ENCODE measurements around the gene PEX6. TPM values are rescaled to one million over a fixed set of nuclear protein-coding genes. Genes with fewer than 3 reads are reported as not detected.

The PEX6 gene
- total and polyA plus RNA-seq, 2 of the 13 experiments (the other 11 are each of a cell fraction or from before 2014, with no cell fraction given) = 5.1 to 6.7 TPM

DNA sequence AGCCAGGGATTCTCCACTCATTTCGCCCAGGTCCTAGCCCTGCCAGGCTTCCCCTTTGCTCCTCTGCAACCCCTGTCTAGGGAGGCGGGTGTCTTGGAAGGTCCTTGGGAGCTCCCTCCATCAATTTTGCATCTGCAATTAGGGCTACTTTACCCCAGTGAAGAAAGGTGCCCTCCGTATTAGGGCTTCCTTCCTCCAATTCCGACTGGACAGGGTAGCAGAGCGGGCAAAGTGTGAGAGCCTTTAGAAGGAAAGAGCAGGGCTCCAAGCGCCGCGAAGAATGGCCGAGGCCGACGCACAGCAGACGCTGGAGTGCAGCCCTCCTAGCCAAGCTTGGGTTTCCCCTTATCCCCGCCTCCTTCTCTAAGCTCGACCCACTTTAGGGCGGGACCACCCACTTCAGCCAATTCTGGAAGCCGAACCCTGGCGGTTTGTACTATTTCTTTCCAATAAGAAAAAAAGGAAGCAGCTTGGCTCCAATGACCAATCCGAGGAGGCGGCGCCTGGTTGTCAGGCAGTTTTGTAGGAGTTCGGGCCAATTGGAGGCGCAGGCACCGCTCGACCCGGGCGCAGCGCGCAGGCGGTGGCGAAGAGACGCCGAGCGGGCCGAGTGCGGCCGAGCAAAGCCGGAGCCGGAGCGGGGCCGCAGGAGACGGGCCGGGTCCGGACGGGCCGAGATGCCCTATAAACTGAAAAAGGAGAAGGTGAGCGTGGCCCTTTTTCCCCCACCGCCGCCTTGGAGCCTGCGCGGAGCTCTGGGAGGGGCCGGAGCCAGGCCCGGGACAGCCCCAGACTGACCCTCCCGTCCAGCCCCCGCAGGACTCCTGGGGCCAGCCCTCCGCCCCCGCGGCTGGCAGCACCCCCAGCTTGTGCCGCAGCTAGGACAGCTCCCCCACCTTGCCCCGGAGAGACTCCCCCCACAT is 5.3 kb upstream of the PEX6 start, which contains the start of gene PPP2R5D (continued):
- TF ChIP-seq PHB2 (IDR thresholded peaks at IDR 0.05; ENCODE audit: partially characterized antibody) = no peak
- TF ChIP-seq, protein P1, sequence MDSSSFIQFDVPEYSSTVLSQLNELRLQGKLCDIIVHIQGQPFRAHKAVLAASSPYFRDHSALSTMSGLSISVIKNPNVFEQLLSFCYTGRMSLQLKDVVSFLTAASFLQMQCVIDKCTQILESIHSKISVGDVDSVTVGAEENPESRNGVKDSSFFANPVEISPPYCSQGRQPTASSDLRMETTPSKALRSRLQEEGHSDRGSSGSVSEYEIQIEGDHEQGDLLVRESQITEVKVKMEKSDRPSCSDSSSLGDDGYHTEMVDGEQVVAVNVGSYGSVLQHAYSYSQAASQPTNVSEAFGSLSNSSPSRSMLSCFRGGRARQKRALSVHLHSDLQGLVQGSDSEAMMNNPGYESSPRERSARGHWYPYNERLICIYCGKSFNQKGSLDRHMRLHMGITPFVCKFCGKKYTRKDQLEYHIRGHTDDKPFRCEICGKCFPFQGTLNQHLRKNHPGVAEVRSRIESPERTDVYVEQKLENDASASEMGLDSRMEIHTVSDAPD (CRISPR knock-in tag; IDR thresholded peaks at IDR 0.05) = peak; percentile 58; the same call in 1 of the 2 replicates
- TF ChIP-seq, protein P2, sequence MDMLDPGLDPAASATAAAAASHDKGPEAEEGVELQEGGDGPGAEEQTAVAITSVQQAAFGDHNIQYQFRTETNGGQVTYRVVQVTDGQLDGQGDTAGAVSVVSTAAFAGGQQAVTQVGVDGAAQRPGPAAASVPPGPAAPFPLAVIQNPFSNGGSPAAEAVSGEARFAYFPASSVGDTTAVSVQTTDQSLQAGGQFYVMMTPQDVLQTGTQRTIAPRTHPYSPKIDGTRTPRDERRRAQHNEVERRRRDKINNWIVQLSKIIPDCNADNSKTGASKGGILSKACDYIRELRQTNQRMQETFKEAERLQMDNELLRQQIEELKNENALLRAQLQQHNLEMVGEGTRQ (IDR thresholded peaks at IDR 0.05; ENCODE audit: low read depth, low read length) = no peak
- TF ChIP-seq, protein P2 (CRISPR knock-in tag; IDR thresholded peaks at IDR 0.05; ENCODE audit: borderline replicate concordance) = no peak
- TF ChIP-seq, protein P3, sequence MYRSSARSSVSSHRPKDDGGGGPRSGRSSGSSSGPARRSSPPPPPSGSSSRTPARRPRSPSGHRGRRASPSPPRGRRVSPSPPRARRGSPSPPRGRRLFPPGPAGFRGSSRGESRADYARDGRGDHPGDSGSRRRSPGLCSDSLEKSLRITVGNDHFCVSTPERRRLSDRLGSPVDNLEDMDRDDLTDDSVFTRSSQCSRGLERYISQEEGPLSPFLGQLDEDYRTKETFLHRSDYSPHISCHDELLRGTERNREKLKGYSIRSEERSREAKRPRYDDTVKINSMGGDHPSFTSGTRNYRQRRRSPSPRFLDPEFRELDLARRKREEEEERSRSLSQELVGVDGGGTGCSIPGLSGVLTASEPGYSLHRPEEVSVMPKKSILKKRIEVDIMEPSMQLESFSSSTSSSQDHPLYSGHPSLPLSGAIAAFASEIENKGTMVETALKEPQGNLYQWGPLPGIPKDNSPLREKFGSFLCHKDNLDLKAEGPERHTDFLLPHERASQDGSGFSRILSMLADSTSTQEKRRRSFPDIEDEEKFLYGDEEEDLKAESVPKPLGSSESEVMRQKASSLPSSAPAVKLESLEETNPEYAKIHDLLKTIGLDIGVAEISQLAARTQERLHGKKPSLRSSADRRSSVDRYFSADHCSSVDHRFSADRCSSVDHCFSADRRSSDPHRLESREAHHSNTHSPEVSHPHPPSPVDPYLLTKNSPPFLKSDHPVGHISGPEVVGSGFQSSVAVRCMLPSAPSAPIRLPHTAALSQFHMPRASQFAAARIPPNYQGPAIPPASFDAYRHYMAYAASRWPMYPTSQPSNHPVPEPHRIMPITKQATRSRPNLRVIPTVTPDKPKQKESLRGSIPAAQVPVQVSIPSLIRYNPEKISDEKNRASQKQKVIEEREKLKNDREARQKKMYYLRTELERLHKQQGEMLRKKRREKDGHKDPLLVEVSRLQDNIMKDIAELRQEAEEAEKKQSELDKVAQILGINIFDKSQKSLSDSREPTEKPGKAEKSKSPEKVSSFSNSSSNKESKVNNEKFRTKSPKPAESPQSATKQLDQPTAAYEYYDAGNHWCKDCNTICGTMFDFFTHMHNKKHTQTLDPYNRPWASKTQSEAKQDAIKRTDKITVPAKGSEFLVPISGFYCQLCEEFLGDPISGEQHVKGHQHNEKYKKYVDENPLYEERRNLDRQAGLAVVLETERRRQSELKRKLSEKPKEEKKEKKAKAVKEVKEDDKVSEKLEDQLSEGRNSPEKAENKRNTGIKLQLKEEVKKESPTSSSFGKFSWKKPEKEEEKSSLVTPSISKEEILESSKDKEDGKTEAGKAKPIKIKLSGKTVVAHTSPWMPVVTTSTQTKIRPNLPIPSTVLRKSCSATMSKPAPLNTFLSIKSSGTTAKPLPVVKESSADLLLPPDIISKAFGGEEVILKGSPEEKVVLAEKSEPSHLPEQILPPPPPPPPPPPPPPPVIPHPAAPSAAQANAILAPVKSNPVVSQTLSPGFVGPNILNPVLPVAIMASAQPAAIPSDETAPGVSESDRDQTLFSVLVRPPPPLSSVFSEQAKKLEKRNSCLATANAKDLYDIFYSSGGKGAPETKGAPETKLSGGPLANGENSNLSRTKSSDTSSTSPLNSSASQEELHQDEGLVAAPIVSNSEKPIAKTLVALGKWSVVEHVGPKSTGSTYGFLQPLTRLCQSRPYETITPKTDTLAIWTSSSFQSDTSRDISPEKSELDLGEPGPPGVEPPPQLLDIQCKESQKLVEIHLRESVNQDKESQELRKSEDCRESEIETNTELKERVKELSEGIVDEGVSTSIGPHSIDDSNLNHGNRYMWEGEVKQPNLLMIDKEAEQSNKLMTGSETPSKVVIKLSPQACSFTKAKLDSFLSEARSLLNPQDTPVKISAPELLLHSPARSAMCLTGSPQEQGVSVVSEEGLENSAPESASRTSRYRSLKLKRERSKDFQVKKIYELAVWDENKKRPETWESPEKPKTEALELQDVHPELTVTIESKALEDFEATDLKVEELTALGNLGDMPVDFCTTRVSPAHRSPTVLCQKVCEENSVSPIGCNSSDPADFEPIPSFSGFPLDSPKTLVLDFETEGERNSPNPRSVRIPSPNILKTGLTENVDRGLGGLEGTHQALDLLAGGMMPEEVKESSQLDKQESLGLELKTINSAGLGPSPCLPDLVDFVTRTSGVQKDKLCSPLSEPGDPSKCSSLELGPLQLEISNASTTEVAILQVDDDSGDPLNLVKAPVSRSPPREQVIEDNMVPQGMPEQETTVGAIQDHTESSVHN (CRISPR knock-in tag; IDR thresholded peaks at IDR 0.05) = no peak
- TF ChIP-seq NFE2L1 (CRISPR knock-in tag; IDR thresholded peaks at IDR 0.05; ENCODE audit: borderline replicate concordance) = no peak
- TF ChIP-seq GTF2F1 (IDR thresholded peaks at IDR 0.05; ENCODE audit: low read length) = no peak
- TF ChIP-seq ZNF841 (CRISPR knock-in tag; IDR thresholded peaks at IDR 0.05; ENCODE audit: borderline replicate concordance) = no peak
- no peak for TF ChIP-seq TRIM24 (CRISPR knock-in tag; IDR thresholded peaks at IDR 0.05)
- TF ChIP-seq ZNF274 (CRISPR knock-in tag; IDR thresholded peaks at IDR 0.05) = no peak
- peak; percentile 34; the same call in 1 of the 2 replicates for TF ChIP-seq ZNF224 (CRISPR knock-in tag; IDR thresholded peaks at IDR 0.05)
- TF ChIP-seq, protein P4, sequence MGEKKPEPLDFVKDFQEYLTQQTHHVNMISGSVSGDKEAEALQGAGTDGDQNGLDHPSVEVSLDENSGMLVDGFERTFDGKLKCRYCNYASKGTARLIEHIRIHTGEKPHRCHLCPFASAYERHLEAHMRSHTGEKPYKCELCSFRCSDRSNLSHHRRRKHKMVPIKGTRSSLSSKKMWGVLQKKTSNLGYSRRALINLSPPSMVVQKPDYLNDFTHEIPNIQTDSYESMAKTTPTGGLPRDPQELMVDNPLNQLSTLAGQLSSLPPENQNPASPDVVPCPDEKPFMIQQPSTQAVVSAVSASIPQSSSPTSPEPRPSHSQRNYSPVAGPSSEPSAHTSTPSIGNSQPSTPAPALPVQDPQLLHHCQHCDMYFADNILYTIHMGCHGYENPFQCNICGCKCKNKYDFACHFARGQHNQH (CRISPR knock-in tag; IDR thresholded peaks at IDR 0.05) = peak; percentile 62; the same call in 1 of the 2 replicates
- peak; percentile 67 for TF ChIP-seq GABPB1 (CRISPR knock-in tag; IDR thresholded peaks at IDR 0.05)
- TF ChIP-seq NFE2L2 (IDR thresholded peaks at IDR 0.05; ENCODE audit: low read length) = no peak
- peak; percentile 86 for TF ChIP-seq MED8 (CRISPR knock-in tag; IDR thresholded peaks at IDR 0.05; ENCODE audit: insufficient replicate concordance)

Measured in HepG2 (cell line).